Measurements from ENCODE around the gene UNC5C.

The UNC5C gene

DNA sequence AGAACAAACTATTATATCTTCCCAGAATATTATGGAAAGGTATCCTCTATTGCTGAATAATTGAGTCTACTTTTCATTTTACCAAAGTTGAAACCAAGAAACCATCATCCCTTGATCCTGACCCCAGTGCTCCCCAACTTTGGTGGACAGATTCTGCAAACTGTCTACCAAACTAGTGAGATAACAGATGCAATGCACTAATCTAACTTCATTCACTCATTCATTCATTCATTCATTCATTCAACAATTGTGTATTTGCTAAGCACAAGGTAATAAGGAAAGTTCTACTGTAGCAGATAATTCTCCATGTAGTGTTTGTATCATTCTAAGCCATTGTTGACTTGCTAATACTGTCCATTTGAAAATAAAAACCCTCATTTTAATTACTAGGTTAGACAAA is 150.6 kb downstream of the UNC5C start:
- no peak for DNase-seq (ENCODE audit: low spot score)

DNA sequence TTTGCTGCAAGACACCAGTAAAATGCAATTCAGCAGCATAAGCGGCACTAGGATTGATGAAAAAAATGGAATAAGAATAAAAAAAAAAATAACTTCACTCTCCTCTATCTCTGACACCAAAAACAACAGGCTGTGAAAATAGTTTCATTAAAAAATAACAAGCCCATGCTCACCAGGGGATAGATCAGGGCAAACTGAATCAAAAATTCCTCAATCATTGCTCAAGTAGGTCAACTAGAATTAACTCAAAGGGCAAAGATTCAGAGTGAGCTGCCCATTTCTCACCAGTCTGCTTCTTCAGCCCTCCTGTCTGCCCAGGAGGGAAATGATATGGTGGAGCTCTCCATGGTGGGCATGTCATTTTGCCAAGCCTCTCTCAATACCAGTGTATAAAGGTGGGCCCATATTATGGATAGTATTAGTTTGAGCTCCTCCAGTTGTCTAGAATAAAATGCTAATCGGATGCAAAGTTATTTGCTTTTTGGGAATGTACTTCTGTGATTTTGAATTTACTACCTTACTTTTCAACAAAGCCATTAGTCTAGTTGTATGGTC is 153.9 kb downstream of the UNC5C start:
- DNase-seq (ENCODE audit: low spot score): no peak

DNA sequence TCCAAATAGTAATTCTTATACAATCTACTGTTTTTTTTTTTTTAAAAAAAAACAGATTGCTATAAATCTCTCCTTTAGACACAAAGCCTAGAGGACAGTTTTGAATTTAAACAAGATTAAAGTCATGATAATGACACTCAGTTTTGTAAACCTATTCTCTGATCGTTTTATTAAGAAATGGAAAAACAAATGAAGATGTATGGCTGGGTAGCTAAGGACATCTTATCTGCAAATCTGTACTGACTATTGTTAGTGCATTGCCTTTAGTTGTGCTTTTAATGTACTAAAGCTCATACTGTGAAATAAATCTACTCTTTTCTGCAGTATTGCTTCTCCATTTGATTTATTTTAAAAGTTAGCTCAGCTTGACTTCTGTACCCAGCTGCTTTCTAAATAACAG is 155.0 kb downstream of the UNC5C start:
- DNase-seq (ENCODE audit: low spot score): no peak

DNA sequence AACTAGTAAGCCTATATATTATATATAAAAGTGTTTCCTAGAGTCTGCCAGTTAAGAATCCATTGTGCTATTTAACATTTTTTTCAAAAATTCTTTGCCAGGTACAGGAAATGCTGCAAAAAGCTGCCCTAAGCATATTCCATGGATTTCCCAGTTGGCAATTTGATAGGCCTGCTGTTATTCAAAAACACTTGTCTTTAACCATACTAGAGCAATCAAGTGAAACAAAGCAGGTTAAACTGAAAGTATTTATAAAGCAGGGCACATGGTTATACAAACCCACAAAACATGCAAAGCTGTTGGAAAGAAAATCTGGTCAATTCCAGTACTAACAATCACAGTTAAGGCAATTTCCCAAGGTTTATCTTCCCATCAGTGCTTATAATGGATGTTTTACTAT is 159.9 kb downstream of the UNC5C start:
- no peak for DNase-seq (ENCODE audit: low spot score)

GRCh38 chr4:95387719-95388118 is 161.1 kb downstream of the UNC5C start:
- DNase-seq (ENCODE audit: low spot score): no peak

- no peak for DNase-seq (ENCODE audit: low spot score)
These were observed 162.4 kb downstream of the UNC5C start for GRCh38 chr4:95386410-95386809.

DNA sequence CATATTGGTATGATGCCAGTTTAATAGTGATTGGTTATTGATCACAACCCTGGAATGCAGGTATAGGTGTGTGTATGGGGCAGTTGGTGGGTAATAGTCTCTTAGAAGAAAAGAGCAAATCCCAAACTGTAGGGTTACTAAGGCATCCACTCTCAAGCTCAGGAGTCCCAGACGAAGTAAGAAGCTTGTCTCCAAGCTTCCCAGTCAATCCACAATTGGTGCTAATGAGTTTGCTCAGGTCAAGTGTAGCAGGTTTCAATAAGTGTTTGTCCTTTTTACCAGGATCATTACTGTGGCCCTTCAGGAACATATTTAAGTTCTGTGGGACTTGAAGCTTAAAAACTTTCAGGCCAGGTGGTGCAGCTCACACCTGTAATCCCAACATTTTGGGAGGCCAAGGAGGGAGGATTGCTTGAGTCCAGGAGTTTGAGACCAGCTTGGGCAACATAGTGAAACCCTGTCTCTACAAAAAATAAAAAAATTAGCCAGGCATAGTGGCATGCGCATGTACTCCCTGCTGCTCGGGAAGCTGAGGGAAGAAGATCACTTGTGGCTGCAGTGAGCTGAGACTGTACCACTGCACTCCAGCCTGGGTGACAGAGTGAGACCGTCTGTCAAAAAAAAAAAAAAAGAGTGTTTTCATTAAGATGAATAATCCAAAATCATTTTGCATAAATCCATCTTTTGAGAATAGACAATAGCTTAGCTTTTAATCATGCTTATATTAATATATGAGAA is 166.8 kb downstream of the UNC5C start:
- no peak for DNase-seq (ENCODE audit: low spot score)

- DNase-seq (ENCODE audit: low spot score): no peak
These were observed 169.1 kb downstream of the UNC5C start for GRCh38 chr4:95379633-95380032.

- DNase-seq (ENCODE audit: low spot score): no peak
These were observed 171.3 kb downstream of the UNC5C start for GRCh38 chr4:95377366-95377900.

- no peak for DNase-seq (ENCODE audit: low spot score)
These were observed 177.1 kb downstream of the UNC5C start for GRCh38 chr4:95371476-95372224.

GRCh38 chr4:95367824-95368223 is 180.9 kb downstream of the UNC5C start:
- DNase-seq (ENCODE audit: low spot score): no peak

GRCh38 chr4:95363966-95364365 is 184.8 kb downstream of the UNC5C start:
- no peak for DNase-seq (ENCODE audit: low spot score)

DNA sequence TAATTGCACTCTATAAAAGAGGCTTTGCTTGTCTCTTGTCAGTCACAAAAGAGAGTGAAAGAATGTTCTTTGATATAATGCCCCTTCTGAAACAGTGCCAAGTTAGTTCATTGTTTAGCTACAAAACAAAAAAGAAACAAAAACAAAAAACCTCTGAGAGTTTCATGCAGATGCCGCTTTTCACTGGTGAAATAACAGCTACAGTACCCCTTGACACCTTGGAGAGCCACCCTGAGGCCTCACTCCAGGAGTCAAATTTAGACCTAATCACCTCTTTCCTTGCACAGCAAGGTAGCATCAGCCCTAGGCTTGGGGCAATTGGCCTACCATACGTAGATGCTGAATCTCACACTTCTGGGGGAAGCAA is 185.2 kb downstream of the UNC5C start:
- DNase-seq (ENCODE audit: low spot score): no peak

DNA sequence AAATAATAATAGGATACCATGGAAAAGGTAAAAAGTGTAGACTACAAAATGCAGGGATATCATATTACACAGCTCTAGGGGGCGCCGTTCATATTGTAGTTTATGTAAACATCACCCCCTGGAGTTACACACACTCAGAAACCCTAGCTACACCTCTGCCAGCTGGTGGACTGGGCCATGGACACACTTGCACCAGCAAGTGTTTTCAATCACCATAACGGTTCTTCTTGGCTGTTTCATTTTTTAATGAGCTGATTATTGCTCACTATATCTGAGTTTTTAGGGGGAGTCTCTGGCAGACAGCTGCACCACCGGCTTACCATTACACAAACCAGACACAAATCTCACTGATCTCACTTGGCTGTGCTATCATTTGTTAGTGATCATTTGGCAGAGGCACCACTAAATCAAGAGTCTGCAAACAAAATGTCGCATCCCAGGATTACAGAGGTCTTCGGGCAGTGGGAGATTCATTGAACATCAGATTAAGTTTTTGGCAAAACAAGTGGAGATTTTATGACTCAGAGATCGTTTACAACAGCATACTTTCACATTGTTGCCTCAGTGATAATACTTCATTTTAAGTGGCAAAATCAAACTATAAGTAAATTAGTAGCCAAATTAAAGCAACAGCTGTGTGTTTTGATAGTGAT is 185.7 kb downstream of the UNC5C start:
- no peak for DNase-seq (ENCODE audit: low spot score)

DNA sequence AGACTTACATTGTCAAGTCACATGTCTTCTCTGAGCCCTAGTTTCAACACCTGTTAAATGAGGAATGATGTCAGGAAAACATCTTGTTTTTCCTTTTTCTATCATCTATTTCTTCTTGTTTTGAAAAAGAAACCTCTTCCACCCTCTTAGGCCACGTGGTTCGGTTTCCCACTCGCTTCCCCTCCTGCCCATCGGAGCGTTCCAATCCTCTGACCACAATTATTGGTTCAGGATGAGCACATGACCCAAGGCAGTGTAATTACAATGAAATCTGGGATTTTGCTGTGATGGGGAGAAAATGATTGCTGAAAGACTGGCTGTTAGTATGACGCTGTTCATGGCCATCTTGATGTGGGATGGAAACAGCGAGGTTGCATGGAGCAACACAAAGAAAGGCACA is 186.7 kb downstream of the UNC5C start:
- no peak for DNase-seq (ENCODE audit: low spot score)

- no peak for DNase-seq (ENCODE audit: low spot score)
These were observed 187.1 kb downstream of the UNC5C start for GRCh38 chr4:95361696-95361965.

- DNase-seq (ENCODE audit: low spot score): no peak
These were observed 187.7 kb downstream of the UNC5C start for GRCh38 chr4:95360906-95361695.

DNA sequence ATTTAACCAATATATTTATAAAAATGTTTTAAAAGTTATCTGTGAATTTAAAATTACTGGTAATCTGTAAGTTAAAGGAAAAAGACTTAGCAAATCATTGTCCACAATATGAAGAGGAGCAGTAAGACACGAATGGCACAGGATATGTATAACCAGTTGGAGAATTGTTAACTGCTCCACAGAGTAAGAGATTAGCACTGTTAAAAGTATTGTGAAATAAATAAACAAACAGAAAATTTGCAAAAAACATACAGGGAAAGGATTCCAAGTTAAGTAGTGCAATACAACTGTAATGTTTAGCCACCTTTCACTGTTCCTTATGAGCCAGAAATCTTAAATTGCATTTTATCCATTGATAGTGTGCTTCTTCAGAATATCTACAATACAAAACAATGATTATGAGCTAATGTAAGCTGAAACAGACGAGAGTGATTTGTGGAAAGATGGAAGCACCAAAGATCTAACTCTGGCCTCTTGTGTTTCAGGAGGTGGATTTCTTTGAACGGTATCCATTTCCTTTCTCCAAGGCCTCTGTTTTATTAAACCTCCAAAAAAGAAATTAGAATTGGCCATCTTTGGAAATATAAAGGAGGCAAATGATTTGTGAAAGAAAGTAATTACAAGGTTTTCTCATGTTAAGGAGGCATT is 188.4 kb downstream of the UNC5C start:
- no peak for DNase-seq (ENCODE audit: low spot score)

- DNase-seq (ENCODE audit: low spot score): no peak
These were observed 190.4 kb downstream of the UNC5C start for GRCh38 chr4:95358421-95358820.

GRCh38 chr4:95355021-95355420 is 193.8 kb downstream of the UNC5C start:
- no peak for DNase-seq (ENCODE audit: low spot score)

GRCh38 chr4:95348418-95348817 is 200.4 kb downstream of the UNC5C start:
- DNase-seq (ENCODE audit: low spot score): no peak

DNA sequence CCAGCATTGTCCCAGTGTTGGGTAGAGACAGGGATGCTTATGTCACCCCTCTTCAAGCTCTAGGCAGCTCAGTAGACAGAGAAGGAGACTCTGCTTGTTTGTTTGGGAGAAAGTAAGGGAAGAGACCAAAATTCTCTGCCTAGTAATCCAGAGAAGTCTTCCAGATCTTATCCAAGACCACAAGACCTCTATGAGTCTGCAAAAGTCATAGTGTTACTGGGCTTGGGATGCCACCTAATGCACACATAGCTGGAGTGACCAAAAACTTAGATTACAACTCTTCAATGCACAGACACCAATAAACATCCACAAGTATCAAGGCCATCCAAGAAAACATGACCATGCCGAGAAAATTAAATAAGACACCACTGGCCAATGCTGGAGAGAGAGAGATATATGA is 205.5 kb downstream of the UNC5C start:
- DNase-seq (ENCODE audit: low spot score): no peak

Data from germinal center (tissue), 1 donor.